Ishikawa (cell line): ENCODE measurements around the gene CACNA1A.

Source experiments
- CREB1 ChIP-seq: IDR thresholded peaks from 2 replicates; pipeline ENCODE4 v1.6.1; 2012; ENCODE audit warnings: low read depth
- EGR1 ChIP-seq: IDR thresholded peaks from 2 replicates; pipeline ENCODE4 v1.6.1; 2012
- EP300 ChIP-seq: IDR thresholded peaks from 2 replicates; pipeline ENCODE4 v1.6.1; 2012; ENCODE audit warnings: borderline replicate concordance
- FOXM1 ChIP-seq: IDR thresholded peaks from 2 replicates; pipeline ENCODE4 v1.6.1; 2012; ENCODE audit warnings: low read depth, borderline replicate concordance
- RAD21 ChIP-seq: IDR thresholded peaks from 2 replicates; pipeline ENCODE4 v1.6.1; 2012; ENCODE audit warnings: low read depth
- REST ChIP-seq: IDR thresholded peaks from 2 replicates; pipeline ENCODE4 v1.6.1; 2012; ENCODE audit warnings: low read depth, mild to moderate bottlenecking
- TAF1 ChIP-seq: IDR thresholded peaks from 2 replicates; pipeline ENCODE4 v1.6.1; 2012; ENCODE audit warnings: low read depth, mild to moderate bottlenecking
- TEAD4 ChIP-seq: IDR thresholded peaks from 2 replicates; pipeline ENCODE4 v1.6.1; 2012
- YY1 ChIP-seq: IDR thresholded peaks from 2 replicates; pipeline ENCODE4 v1.6.1; 2012; ENCODE audit warnings: low read depth
- ZBTB7A ChIP-seq: IDR thresholded peaks from 2 replicates; pipeline ENCODE4 v1.6.1; 2012; ENCODE audit warnings: low read depth
- TF ChIP-seq, protein P1 (sequence below): IDR thresholded peaks from 2 replicates; pipeline ENCODE4 v1.6.1; 2012
- TF ChIP-seq, protein P2 (sequence below): IDR thresholded peaks from 2 replicates; pipeline ENCODE4 v1.6.1; 2012

DNA sequence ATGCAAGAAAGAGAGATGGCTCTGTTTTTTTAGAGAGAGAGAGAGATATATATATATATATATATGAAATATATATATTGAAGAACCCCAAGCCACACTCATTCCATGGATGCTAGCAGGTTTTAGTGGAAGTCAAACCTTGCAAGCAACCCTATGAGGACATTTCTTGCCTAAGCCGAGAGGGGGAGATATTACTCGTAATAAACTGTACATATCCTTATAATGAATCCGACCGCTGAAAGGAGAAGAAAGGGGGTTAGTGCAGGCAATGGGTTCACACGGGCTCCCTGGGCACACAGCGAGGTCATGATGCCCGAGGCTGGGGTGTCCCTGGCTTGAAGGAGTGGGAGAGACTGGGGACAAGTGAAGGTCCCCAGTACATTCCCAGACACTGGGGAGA, 277.7 kb downstream of the CACNA1A start:
- TF ChIP-seq TAF1 (no peak), YY1 (no peak), EP300 (no peak), ZBTB7A (no peak), REST (no peak), FOXM1 (no peak), EGR1 (no peak), RAD21 (no peak), CREB1 (no peak), TEAD4 (no peak)
- TF ChIP-seq, protein P1, sequence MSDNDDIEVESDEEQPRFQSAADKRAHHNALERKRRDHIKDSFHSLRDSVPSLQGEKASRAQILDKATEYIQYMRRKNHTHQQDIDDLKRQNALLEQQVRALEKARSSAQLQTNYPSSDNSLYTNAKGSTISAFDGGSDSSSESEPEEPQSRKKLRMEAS, result no peak
- TF ChIP-seq, protein P2, sequence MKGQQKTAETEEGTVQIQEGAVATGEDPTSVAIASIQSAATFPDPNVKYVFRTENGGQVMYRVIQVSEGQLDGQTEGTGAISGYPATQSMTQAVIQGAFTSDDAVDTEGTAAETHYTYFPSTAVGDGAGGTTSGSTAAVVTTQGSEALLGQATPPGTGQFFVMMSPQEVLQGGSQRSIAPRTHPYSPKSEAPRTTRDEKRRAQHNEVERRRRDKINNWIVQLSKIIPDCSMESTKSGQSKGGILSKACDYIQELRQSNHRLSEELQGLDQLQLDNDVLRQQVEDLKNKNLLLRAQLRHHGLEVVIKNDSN, result no peak
